HG03139 (cell line): ENCODE data around the gene C10orf90.

Source experiments
- ATAC-seq: cut with Tn5 transposase; IDR thresholded peaks from one replicate; pipeline ENCODE4 v1.9.1; 2021; ENCODE audit not compliant: unreplicated experiment

Gene C10orf90

GRCh38 chr10:126670056-126670894 lies at the start of gene C10orf90:
Gene C10orf90, minus strand, starts transcription at chr10:126670693. Its CDS starts 213 bp downstream, at chr10:126670480.
- ATAC-seq = no peak

GRCh38 chr10:126716366-126716765 lies 45.9 kb upstream of the C10orf90 start:
- ATAC-seq = no peak

DNA sequence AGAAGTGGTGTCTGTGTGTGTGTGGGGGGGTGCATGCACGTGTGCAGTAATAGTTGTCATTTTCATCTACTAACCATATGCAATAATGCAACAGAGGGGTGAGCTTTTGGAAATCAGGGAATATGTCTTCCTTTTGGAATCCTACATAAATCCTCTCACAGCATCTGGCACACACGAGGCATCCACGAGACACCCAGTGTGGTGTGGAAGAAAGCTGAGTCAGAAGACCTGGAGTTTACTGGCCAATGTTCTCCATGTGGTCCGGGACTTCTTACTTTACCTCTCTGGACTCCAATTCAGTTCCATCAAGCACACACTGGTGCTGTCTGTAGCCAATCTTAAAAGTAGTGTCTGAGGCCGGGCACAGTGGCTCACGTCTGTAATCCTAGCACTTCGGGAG lies 43.1 kb upstream of the C10orf90 start:
- ATAC-seq = no peak

DNA sequence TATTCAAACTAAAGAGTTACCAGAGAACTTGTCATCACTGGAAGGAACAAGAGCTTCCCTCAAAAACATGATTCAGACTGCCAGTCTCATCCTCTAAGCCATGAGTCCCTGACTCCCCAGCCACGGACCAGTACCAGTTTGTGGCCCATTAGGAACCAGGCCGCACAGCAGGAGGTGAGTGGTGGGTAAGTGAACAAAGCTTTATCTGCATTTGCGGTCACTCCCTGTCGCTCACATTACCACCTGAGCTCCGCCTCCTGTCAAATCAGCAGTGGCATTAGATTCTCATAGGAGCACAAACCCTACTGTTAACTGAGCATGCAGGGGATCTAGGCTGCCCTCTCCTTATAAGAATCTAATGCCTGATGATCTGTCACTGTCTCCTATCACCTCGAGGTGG lies 42.2 kb upstream of the C10orf90 start:
- ATAC-seq = no peak

GRCh38 chr10:126705951-126706565 lies 35.6 kb upstream of the C10orf90 start:
- ATAC-seq = no peak

DNA sequence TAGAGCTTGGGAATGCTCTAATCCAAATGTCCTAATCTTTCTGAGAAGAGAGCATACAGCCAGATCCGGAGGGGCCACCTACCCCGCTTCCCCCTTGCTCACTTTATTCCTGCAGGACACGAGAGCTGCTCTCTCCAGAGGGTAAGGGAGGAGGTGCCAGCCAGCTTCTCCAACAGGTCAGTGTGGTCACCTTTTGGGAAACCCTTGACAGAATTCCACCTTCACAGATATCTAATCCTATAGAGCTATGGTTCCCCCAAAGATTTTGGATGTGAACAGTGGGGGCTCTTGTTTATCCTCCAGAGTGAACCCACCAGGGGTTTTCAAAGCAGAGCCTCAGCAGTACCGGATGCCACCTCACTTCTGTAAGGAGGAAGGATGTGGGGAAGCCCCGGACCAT lies 34.6 kb upstream of the C10orf90 start:
- ATAC-seq = no peak

- no peak for ATAC-seq
Measured at GRCh38 chr10:126704649-126705048, 34.2 kb upstream of the C10orf90 start.

- no peak for ATAC-seq
Measured at GRCh38 chr10:126702181-126702580, 31.7 kb upstream of the C10orf90 start.

DNA sequence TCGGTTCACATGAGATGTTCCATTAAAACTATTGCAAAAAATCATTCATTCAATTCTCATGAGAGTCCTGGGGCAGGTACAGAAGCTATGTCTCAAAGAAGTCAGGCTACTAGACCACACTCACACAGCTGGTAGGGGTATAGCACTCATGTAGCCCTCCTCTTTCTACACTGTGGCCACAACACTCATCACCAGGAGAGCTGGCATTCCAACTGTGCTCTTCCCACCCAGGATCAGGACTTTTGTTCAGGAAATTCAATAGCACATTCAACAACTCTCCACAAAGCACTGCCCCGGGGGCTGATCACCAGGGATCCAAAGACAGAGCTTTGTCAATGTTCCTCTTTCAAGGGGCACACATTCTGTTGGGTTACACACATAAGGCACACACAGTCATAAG lies 31.0 kb upstream of the C10orf90 start:
- no peak for ATAC-seq

DNA sequence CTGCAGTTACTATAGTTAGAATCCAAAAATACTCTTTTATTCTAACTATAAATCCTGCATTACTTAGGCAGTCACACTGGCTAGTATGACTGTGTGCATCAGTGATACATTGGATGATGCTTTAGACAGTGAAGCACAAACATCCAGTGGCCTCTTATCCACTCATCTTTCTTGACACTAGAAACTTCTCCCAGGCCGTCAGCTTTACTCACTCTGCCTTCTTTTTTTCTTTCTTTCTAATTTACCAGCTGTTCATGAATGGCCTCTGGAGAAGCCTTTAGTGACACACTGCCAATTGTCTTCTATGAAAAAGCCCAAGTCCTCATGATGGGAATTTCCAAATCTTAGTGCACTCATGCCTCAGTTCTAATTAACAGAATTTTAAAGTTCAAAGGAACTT lies 26.2 kb upstream of the C10orf90 start:
- no peak for ATAC-seq

GRCh38 chr10:126691456-126691855 lies 21.0 kb upstream of the C10orf90 start:
- ATAC-seq = no peak

- no peak for ATAC-seq
Measured at GRCh38 chr10:126690534-126690933, 20.0 kb upstream of the C10orf90 start.

GRCh38 chr10:126689461-126689994 lies 19.0 kb upstream of the C10orf90 start:
- no peak for ATAC-seq

DNA sequence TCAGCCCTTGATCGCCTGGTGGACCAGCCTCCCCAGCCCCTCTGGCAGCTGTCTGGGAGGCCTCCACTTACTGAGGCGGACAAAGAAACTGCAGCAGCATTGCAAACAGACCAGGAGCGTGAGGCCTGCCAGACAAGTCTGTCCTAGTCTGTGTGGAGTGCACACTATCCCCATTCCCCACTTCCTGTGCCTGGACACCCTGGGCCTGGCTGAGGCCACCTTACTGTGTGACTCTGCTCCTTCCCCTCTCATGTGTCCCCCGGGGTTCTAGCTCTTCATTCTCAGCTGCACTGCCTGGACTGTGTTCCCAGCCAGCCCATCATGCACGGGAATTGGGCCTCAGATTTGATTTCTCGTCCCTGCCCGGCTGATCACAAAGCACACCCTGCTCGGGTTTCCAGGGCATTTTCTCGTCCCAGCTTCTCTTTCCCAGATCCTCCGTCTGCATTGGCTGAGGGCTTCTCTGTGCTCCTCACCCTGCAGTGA lies 16.7 kb upstream of the C10orf90 start:
- ATAC-seq = no peak

DNA sequence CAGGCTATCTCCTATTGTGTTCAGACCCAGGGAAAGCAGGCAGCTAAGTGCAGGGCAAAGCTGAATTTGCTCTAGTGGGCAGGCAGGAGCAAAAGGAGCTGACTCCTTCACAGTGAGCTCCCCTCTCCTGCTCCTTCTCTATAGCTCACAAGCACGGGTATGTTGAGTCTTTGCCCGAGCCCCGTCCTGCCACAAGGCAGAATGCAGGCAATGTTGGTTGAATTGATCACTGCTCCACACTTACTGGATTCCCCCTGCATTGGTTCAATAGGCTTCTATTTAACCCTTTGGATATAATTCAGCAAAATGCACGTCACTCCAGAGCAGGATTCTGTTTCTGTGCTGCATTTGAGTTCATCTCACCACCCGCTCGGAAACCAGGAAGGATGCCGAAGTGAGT lies 16.2 kb upstream of the C10orf90 start:
- no peak for ATAC-seq

GRCh38 chr10:126686268-126686667 lies 15.8 kb upstream of the C10orf90 start:
- ATAC-seq = no peak

DNA sequence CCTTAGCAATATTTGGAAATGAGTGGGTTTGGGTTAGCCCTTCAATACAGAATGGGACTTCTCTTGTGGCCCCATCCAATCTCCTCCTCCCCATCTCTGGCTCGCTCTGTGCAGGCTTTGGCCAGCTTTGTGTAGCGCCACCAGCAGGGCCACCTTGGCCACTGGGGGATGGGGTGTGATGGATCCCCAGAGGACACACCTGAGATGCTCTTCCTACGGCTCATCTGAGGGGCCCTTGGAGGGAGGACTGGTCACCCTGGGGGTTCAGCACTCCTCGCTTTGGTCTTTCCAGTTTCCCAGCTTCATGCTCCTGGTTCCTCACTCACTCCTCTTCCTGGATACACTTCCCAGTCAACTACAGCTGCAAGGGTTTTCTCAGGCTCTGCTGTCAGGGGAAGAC lies 15.3 kb upstream of the C10orf90 start:
- ATAC-seq = no peak

GRCh38 chr10:126684171-126684745 lies 13.8 kb upstream of the C10orf90 start:
- no peak for ATAC-seq

GRCh38 chr10:126683466-126683865 lies 13.0 kb upstream of the C10orf90 start:
- ATAC-seq = no peak

DNA sequence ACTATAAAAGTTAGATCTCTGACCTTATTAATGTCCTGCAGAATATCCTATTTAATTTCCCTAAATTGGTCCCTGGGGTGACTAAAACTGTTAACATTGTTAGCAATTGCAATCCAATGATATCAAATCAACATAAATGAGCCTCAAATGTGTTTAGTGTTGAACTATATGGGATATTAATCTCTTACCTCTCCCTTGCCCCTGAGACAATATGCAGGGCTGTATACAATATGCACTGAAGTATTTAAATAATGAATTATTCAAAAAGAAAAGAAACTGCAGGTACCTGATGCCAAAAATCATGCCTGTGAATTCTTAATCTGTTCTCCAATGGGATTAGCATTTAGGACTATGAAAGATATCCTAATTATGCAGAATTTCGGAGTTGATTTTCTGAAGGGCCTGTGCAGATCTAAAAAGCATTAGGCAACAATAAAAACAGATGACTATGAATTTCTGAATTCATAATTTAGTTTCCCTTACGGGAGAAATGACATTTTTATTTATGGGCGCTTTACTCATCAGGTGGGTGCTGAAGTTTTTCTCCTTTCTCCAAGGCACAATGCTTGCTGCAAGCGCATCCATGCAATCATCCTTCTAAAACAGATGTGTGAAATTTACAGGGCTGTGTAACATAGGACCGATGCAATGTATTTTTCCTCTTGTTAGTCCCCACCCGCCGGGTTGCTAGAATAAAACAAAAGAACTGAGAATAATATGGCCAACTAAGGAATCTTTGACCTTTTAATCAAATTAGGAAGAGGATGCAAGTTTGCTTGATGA lies 5.4 kb upstream of the C10orf90 start:
- ATAC-seq = no peak
